GM19238 (cell line): ENCODE measurements around the gene SPATA6L.
"Not testable (repeated sequence)": the region's sequence is repeated elsewhere in the genome, so short reads cannot be mapped to it uniquely, and the experiment has no call there.

Experiments used
- DNase-seq: peaks from one replicate; pipeline ENCODE4 v3.0.0; 2011; ENCODE audit warnings: low spot score; ENCODE audit not compliant: insufficient read length

The SPATA6L gene

DNA sequence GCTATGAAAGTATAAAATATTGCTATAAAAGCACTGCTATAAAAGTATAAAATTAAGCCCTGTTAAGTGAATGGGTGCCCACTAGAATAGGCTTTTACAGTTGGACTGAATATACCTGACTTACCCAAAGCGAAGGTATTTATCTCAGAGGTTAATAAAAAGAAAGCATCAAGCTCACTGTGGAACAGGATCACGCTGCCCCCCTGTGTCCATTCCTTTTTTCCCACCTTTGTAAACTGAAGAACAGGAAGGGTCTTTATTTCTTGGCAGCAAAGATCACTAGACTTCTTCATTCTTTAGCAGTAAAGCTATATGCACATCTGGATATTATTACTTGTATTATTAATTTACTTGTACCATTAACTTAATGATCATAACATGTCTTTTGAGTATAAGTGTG, 26.3 kb downstream of the SPATA6L start:
- DNase-seq, result no peak

DNA sequence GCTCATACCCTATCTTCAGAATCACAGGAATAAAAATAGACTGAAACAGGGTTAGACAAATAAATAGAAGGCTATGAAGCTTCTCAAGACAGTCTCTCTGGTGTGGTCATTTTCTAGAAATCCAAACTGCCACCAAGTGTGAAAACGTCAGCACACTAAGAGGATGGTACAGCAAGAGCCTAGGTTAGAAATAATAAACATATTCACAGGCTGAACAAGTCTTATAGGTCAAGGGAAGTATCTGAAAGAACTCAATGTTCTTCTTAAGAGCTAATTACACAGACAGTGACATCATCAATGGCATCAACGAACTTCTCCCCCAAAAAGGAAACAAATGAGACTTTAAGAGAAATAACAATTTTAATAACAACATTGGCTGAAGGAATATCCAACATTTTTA, 26.9 kb downstream of the SPATA6L start:
- DNase-seq, result no peak

DNA sequence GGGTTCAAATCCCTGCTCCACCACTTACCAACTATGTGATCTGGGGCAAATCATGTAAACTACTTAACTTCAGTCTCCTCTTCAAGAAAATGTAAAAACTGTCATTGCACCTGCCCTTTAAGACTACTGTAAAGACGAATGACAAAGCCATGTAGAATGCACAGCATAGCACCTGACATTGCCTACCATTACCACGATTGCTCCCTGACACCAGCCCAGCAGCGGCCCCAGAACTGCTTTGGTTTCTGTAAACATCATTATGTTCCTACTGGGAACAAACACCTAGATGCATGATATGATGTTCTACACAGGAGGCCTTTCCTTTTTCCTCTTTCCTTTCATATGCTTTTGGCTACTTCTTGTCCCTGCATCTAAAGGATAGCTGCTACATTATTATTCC, 27.3 kb downstream of the SPATA6L start:
- no peak for DNase-seq

- no peak for DNase-seq
Measured at GRCh38 chr9:4630836-4631235, 35.4 kb downstream of the SPATA6L start.

- no peak for DNase-seq
Measured at GRCh38 chr9:4622016-4622415, 44.3 kb downstream of the SPATA6L start.

DNA sequence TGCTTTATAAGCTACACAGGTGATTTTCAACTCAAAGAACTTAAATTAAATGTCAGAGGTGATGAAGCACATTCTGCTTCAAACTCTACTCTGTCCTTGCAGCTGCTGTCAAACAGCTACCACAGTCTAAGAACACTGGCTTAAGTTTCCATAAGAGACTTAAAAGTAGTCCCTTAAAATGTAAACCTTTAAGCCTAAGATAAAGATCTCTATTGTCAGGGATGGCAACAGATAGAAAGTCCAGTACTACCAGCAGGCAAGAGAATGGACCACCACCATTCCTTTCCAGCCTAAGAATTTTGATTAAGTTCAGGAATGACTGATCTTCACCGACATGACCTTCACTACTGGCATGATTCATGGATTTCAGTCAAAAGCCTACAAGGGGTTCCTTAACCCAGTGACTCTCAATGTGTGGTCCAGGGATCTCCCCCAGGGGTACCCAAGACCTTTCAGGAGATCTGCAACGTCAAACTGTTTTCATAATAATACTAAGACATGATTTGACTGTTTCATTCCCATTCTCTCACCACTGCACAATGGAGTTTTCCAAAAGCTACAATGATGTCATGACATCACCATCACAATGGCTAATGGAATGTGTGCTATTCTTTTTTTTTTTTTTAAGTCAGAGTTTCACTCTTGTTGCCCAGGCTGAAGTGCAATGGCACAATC, 45.3 kb downstream of the SPATA6L start:
- no peak for DNase-seq

DNA sequence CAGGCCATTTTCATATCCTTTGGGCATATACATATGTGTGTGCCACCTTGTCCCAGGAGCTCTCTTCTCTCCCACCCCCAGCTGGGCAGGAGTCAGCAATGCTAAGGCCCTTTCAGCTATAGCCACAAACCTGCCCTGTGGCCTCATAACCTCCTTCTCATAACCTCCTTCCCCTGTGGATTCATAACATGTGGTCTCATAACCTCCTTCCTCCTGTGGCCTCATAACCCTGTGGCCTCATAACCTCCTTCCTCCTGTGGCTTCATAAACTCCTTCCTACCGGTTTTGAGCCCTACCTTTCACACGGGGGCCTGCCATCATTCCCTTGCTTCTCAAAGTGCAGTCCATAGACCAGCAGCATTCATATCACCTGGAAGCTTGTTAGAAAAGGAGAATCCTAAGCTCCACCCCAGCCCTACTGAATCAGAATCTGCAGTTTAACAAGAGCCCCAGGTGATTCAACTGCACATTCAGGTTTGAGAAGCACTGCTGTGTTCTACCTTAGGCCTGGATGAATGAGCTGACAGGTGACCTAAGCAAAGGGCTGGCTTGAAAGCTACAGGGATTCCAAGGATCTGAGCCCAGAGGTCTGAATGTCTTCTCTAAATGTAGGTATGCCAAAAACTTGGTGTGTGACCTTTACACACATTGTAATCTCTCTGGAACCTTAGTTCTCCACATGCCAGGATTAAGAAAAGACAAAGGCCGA, 46.1 kb downstream of the SPATA6L start:
- no peak for DNase-seq

GRCh38 chr9:4618700-4619099, 47.6 kb downstream of the SPATA6L start:
- no peak for DNase-seq

DNA sequence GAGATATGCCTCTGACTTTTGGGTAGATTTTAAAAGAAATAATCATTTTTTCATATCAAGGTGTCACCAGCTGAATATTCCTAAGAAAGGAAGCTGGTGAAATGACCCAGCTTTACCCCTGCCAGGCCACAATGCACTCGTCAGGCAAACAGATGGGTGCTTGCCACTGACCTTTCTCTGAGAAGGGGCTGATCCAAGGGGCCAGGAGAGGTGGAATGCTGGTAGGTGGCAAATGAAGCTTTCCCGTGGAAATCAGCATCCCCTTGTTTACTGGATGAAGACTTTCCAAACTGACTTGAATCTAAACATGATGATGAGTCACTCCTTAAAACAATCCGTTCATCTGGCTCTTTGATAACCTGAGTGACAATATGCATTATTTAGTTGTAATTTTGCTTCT, 48.5 kb downstream of the SPATA6L start:
- DNase-seq, result no peak

GRCh38 chr9:4615778-4616177, 50.5 kb downstream of the SPATA6L start:
- no peak for DNase-seq

DNA sequence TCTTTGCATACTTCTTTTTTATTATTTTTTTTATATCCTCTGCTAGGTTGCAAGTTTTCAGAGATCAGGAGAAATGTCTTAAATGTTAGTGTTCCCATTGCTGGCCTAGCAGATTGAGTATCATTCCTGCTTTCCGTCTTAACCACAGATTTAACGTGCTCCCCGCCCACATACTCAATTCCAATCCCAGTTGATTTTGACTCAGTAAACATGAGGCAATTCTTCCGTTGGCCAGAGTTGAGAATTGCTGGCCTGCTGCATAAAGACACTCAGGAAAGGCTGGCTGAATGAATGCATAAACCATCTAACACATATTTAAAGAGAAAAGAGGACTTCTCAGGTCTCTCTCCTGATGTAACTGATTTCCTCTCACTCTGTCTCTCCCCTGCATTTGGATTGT, 51.0 kb downstream of the SPATA6L start:
- no peak for DNase-seq

DNA sequence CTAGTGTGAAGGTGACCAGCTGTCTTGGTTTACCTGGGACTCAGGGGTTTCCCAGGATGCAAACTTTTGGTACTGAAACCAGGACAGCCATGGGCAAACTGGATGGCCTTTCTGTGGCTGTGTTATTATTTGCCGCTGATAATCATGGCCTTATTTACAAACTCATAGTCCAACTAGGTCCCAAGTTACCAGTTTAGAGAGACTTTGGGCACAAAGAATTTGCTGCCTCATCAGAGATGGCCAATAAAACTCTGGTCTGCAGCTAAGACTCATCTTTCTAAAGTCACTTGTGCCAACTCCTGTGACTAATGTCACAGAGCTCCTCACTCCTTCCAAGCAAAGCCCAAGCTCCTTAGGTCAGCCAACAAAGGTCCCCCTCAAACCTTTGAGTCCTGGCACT, 51.7 kb downstream of the SPATA6L start:
- DNase-seq, result no peak

GRCh38 chr9:4606033-4606432, 60.2 kb downstream of the SPATA6L start:
- DNase-seq, result not testable (repeated sequence)

- DNase-seq, result peak; percentile 23
Measured at GRCh38 chr9:4604678-4605095, 61.6 kb downstream of the SPATA6L start.

GRCh38 chr9:4603830-4604229, 62.5 kb downstream of the SPATA6L start:
- DNase-seq, result no peak

DNA sequence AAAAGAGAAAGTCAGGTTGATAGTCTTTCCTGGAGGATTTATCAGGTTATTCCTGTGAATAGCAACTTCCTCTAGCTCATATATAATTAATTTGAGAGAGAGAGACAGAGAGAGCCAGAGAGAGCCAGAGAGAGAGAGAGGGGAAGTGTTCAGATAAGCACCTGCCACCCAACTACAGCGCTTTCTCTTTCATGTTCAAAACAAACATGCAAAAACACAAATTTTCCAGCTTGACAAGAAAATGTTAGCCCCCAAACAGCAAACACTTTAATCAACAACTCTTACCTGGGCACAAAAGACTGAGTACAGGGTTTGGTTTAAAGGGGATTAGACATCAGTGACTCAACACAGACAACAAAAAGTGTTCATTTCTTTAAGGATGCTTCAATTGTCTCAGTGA, 65.9 kb downstream of the SPATA6L start:
- DNase-seq, result peak; percentile 7

DNA sequence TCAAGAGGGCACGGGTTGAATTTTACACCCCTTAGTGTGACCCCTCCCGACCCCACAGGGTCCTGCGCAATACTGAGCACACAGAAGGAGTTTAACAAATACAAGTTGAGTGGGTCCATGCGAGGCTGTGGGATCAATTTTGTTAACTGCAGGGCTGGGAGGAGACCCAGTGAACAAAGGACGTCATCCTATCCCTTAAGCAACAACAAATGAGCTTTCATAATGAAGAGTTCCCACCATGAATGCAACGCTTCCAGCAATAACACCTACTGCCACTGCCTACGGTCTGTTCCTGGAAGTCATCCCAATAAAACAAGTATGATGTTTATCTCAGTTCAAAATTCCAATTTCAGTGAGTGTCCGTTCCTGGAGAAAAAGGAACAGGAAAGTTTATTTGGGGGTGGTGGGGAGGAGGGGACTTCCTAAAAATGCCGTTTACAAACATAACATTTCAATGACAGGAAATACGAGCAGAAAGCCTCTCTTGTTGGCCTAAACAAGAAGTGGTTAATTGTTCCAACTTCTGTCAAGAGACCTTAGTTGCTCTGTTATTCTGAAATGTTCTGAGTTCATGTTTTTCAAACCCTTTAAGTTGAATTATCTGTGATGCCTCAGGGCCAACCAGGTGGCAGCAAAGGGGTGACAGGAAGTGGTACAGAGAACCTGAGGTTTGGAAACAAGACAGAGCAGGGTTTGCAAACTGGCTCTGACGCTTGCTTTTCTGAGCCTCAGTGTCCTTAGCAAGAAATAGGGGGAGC, 69.9 kb downstream of the SPATA6L start:
- no peak for DNase-seq

- no peak for DNase-seq
Measured at GRCh38 chr9:4594994-4595393, 71.3 kb downstream of the SPATA6L start.

DNA sequence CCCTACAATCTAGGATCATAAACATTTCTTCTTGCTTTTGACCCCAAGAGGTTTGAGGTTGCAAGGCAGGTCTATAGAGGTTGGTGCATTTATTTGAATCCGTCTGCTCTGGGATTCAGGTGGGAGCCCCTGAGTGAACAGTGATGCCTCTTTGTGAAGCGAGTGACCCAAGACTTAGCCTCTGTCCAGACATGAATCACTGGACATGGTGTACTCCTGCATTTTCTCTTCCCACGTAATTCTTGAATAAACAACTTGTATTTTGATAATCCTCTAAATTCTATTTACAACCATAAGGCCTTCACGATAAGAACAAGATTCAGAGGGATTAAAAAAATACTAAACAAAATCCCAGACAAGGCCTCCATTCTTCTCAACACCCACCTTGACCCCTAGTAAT, 71.7 kb downstream of the SPATA6L start:
- DNase-seq, result no peak

- no peak for DNase-seq
Measured at GRCh38 chr9:4592886-4593285, 73.4 kb downstream of the SPATA6L start.

GRCh38 chr9:4592295-4592694, 74.0 kb downstream of the SPATA6L start:
- no peak for DNase-seq

- no peak for DNase-seq
Measured at GRCh38 chr9:4591123-4591500, 75.2 kb downstream of the SPATA6L start.
